SK-N-SH treated with all-trans-retinoic acid at 6 μM for 48 hours (cell line): ENCODE measurements around the gene GRK5.

Experiments used
- ATAC-seq: fragments of 200-7000 bp; cut with Tn5 transposase; 3 replicates; pipeline ENCODE4 v1.9.1; 2020; ENCODE audit warnings: mild to moderate bottlenecking, moderate library complexity
- ARNTL ChIP-seq: fragments of 450-650 bp; formaldehyde crosslinking; IDR thresholded peaks from 2 replicates; pipeline ENCODE4 v1.5.0; 2020; ENCODE audit warnings: low read depth, mild to moderate bottlenecking, moderate library complexity, borderline replicate concordance
- BACH2 ChIP-seq: fragments of 250-450 bp; sonication (Bioruptor Pico); IDR thresholded peaks from 2 replicates; pipeline ENCODE4 v1.9.0; 2021; ENCODE audit warnings: mild to moderate bottlenecking, borderline replicate concordance
- CREB5 ChIP-seq: fragments of 250-450 bp; sonication (Bioruptor Pico); IDR thresholded peaks from 2 replicates; pipeline ENCODE4 v1.5.1; 2020; ENCODE audit warnings: low read depth, mild to moderate bottlenecking, moderate library complexity
- CSDC2 ChIP-seq: fragments of 250-450 bp; sonication (Bioruptor Pico); IDR thresholded peaks from 2 replicates; pipeline ENCODE4 v1.5.0; 2020; ENCODE audit warnings: mild to moderate bottlenecking, moderate library complexity
- CSRNP3 ChIP-seq: fragments of 250-450 bp; sonication (Bioruptor Pico); IDR thresholded peaks from 2 replicates; pipeline ENCODE4 v1.5.1; 2021; ENCODE audit warnings: mild to moderate bottlenecking, moderate library complexity
- GLIS3 ChIP-seq: fragments of 250-450 bp; sonication (Bioruptor Pico); IDR thresholded peaks from 2 replicates; pipeline ENCODE4 v1.5.0; 2020; ENCODE audit warnings: mild to moderate bottlenecking, moderate library complexity
- ISL1 ChIP-seq: fragments of 250-450 bp; sonication (Bioruptor Pico); IDR thresholded peaks from 2 replicates; pipeline ENCODE4 v2.1.2; 2022; ENCODE audit warnings: mild to moderate bottlenecking, moderate library complexity
- PATZ1 ChIP-seq: fragments of 250-450 bp; sonication (Bioruptor Pico); IDR thresholded peaks from 2 replicates; pipeline ENCODE4 v1.8.0; 2020; ENCODE audit warnings: mild to moderate bottlenecking, moderate library complexity, borderline replicate concordance
- POU6F1 ChIP-seq: fragments of 250-450 bp; sonication (Bioruptor Pico); IDR thresholded peaks from 2 replicates; pipeline ENCODE4 v1.8.0; 2021; ENCODE audit warnings: low read depth, mild to moderate bottlenecking, moderate library complexity, borderline replicate concordance
- PPARA ChIP-seq: fragments of 250-450 bp; sonication (Bioruptor Pico); IDR thresholded peaks from 2 replicates; pipeline ENCODE4 v1.5.0; 2020; ENCODE audit warnings: mild to moderate bottlenecking, borderline replicate concordance
- RARB ChIP-seq: fragments of 250-450 bp; sonication (Bioruptor Pico); IDR thresholded peaks from 2 replicates; pipeline ENCODE4 v1.8.0; 2021; ENCODE audit warnings: mild to moderate bottlenecking, moderate library complexity
- SNAI2 ChIP-seq: fragments of 250-450 bp; sonication (Bioruptor Pico); IDR thresholded peaks from 2 replicates; pipeline ENCODE4 v1.5.0; 2020; ENCODE audit warnings: mild to moderate bottlenecking, moderate library complexity
- TCF4 ChIP-seq: fragments of 250-450 bp; sonication (Bioruptor Pico); IDR thresholded peaks from 2 replicates; pipeline ENCODE4 v1.8.0; 2021; ENCODE audit warnings: mild to moderate bottlenecking, moderate library complexity, borderline replicate concordance
- TOX ChIP-seq: fragments of 250-450 bp; sonication (Bioruptor Pico); IDR thresholded peaks from 2 replicates; pipeline ENCODE4 v1.8.0; 2021; ENCODE audit warnings: mild to moderate bottlenecking, moderate library complexity, borderline replicate concordance
- TSHZ2 ChIP-seq: fragments of 250-450 bp; sonication (Bioruptor Pico); IDR thresholded peaks from 2 replicates; pipeline ENCODE4 v1.5.0; 2020; ENCODE audit warnings: mild to moderate bottlenecking, moderate library complexity
- ZC3H10 ChIP-seq: fragments of 250-450 bp; sonication (Bioruptor Pico); IDR thresholded peaks from 2 replicates; pipeline ENCODE4 v1.5.1; 2021; ENCODE audit warnings: mild to moderate bottlenecking, moderate library complexity
- ZFP3 ChIP-seq: fragments of 250-450 bp; sonication (Bioruptor Pico); IDR thresholded peaks from 2 replicates; pipeline ENCODE4 v1.5.0; 2020; ENCODE audit warnings: mild to moderate bottlenecking, moderate library complexity
- ZFP30 ChIP-seq: fragments of 450-650 bp; formaldehyde crosslinking; IDR thresholded peaks from 2 replicates; pipeline ENCODE4 v1.5.0; 2022; ENCODE audit warnings: mild to moderate bottlenecking, moderate library complexity
- ZNF565 ChIP-seq: fragments of 450-650 bp; formaldehyde crosslinking; conservative IDR thresholded peaks from 2 replicates; pipeline ENCODE4 v1.5.0; 2020; ENCODE audit warnings: low read depth, mild to moderate bottlenecking, moderate library complexity
- ZNF70 ChIP-seq: fragments of 450-650 bp; formaldehyde crosslinking; IDR thresholded peaks from 2 replicates; pipeline ENCODE4 v1.5.0; 2020; ENCODE audit warnings: mild to moderate bottlenecking, moderate library complexity
- ZNF8 ChIP-seq: fragments of 450-650 bp; formaldehyde crosslinking; IDR thresholded peaks from 2 replicates; pipeline ENCODE4 v1.5.0; 2020; ENCODE audit warnings: mild to moderate bottlenecking, moderate library complexity

GRK5 gene

GRCh38 chr10:119355930-119356329, 148.6 kb downstream of the GRK5 start (continued):
- TF ChIP-seq CREB5 (CRISPR knock-in tag) (no peak), BACH2 (CRISPR knock-in tag) (no peak), RARB (no peak), ZNF70 (CRISPR knock-in tag) (no peak)
- TF ChIP-seq, all 23 proteins: peak for 0

- no peak for ATAC-seq
- TF ChIP-seq ZNF565 (CRISPR knock-in tag) (no peak), ZFP30 (no peak), ISL1 (CRISPR knock-in tag) (no peak), CSDC2 (CRISPR knock-in tag) (no peak), RARB (no peak), ZC3H10 (no peak), TOX (CRISPR knock-in tag) (no peak)
These were observed 150.2 kb downstream of the GRK5 start for GRCh38 chr10:119357412-119358151.

GRCh38 chr10:119358152-119358512, 150.8 kb downstream of the GRK5 start:
- ATAC-seq = no peak
- TF ChIP-seq RARB (no peak), PPARA (CRISPR knock-in tag) (no peak), TSHZ2 (CRISPR knock-in tag) (no peak), BACH2 (CRISPR knock-in tag) (no peak), SNAI2 (CRISPR knock-in tag) (no peak), ZNF8 (no peak), ZFP30 (no peak)

- no peak for ATAC-seq
These were observed 151.2 kb downstream of the GRK5 start for GRCh38 chr10:119358567-119358966.

GRCh38 chr10:119359025-119359424, 151.7 kb downstream of the GRK5 start:
- ATAC-seq = no peak
- TF ChIP-seq TSHZ2 (CRISPR knock-in tag) (no peak), ZNF70 (CRISPR knock-in tag) (no peak), CSDC2 (CRISPR knock-in tag) (no peak), CSRNP3 (CRISPR knock-in tag) (no peak), ARNTL (CRISPR knock-in tag) (no peak), TCF4 (no peak), RARB (no peak), GLIS3 (CRISPR knock-in tag) (no peak), ZFP3 (CRISPR knock-in tag) (no peak), ZNF565 (CRISPR knock-in tag) (no peak), POU6F1 (CRISPR knock-in tag) (no peak)

More at GRCh38 chr10:119358567-119358966, 151.2 kb downstream of the GRK5 start:
- TF ChIP-seq PATZ1 (CRISPR knock-in tag) (no peak), SNAI2 (CRISPR knock-in tag) (no peak)
